SIG-M5 (cell line): ENCODE measurements around the gene RTKN2.
"Not testable (repeated sequence)": the region's sequence is repeated elsewhere in the genome, so short reads cannot be mapped to it uniquely, and the experiment has no call there.

Experiments used
- DNase-seq: peaks from one replicate; lab custom pipeline; 2025; lab: John Stamatoyannopoulos, UW

RTKN2 gene

GRCh38 chr10:62268399-62269114 is at the start of gene RTKN2:
RTKN2 (minus strand) TSS chr10:62268844; CDS start chr10:62268610, 234 bp downstream.
- no peak for DNase-seq

- no peak for DNase-seq
Measured at GRCh38 chr10:62317257-62317656, 48.6 kb upstream of the RTKN2 start.

GRCh38 chr10:62309254-62309653 is 40.6 kb upstream of the RTKN2 start:
- no peak for DNase-seq

GRCh38 chr10:62308101-62308500 is 39.5 kb upstream of the RTKN2 start:
- DNase-seq = no peak

GRCh38 chr10:62307635-62308034 is 39.0 kb upstream of the RTKN2 start:
- no peak for DNase-seq

- no peak for DNase-seq
Measured at GRCh38 chr10:62306663-62307062, 38.0 kb upstream of the RTKN2 start.

GRCh38 chr10:62305813-62306212 is 37.2 kb upstream of the RTKN2 start:
- no peak for DNase-seq

- no peak for DNase-seq
Measured at GRCh38 chr10:62303922-62304321, 35.3 kb upstream of the RTKN2 start.

GRCh38 chr10:62302760-62303159 is 34.1 kb upstream of the RTKN2 start:
- DNase-seq = no peak

GRCh38 chr10:62297857-62298256 is 29.2 kb upstream of the RTKN2 start:
- DNase-seq = no peak

- no peak for DNase-seq
Measured at GRCh38 chr10:62284221-62284620, 15.6 kb upstream of the RTKN2 start.

GRCh38 chr10:62281348-62281747 is 12.7 kb upstream of the RTKN2 start:
- DNase-seq = not testable (repeated sequence)

- not testable (repeated sequence) for DNase-seq
Measured at GRCh38 chr10:62280392-62280791, 11.7 kb upstream of the RTKN2 start.

- DNase-seq = no peak
Measured at GRCh38 chr10:62278441-62278910, 9.8 kb upstream of the RTKN2 start.

- no peak for DNase-seq
Measured at GRCh38 chr10:62277971-62278370, 9.3 kb upstream of the RTKN2 start.

GRCh38 chr10:62270020-62270419 is 1.4 kb upstream of the RTKN2 start:
- DNase-seq = no peak

GRCh38 chr10:62268027-62268398 is 631 bp downstream of the RTKN2 start:
- DNase-seq = no peak

- DNase-seq = no peak
Measured at GRCh38 chr10:62266611-62267010, 2.0 kb downstream of the RTKN2 start.

- no peak for DNase-seq
Measured at GRCh38 chr10:62266147-62266546, 2.5 kb downstream of the RTKN2 start.

GRCh38 chr10:62264702-62265436 is 3.8 kb downstream of the RTKN2 start:
- DNase-seq = no peak

GRCh38 chr10:62264126-62264525 is 4.5 kb downstream of the RTKN2 start:
- no peak for DNase-seq

- no peak for DNase-seq
Measured at GRCh38 chr10:62261666-62262065, 7.0 kb downstream of the RTKN2 start.

- DNase-seq = no peak
Measured at GRCh38 chr10:62259998-62260397, 8.6 kb downstream of the RTKN2 start.
